GM12891 (cell line): ENCODE data around the gene PTPRD.

Experiments
- DNase-seq: peaks from one replicate; pipeline ENCODE4 v3.0.0; 2011; ENCODE audit warnings: low spot score; ENCODE audit not compliant: insufficient read length
- FAIRE-seq: peaks from 2 replicates; lab custom pipeline; 2011; peaks lifted over from hg19 to GRCh38; lab: Jason Lieb, UNC
- PAX5 ChIP-seq: IDR thresholded peaks from 2 replicates; pipeline ENCODE4 v1.6.1; 2011; ENCODE audit warnings: low read length, moderate library complexity, mild to moderate bottlenecking; ENCODE audit not compliant: insufficient read depth, severe bottlenecking
- POLR2A ChIP-seq: IDR thresholded peaks from 2 replicates; pipeline ENCODE4 v1.6.1; 2011; ENCODE audit warnings: low read depth, low read length, control low read depth
- POLR2AphosphoS5 ChIP-seq: IDR thresholded peaks from 2 replicates; pipeline ENCODE4 v1.6.1; 2011; ENCODE audit warnings: low read depth, low read length, control low read depth
- POU2F2 ChIP-seq: IDR thresholded peaks from 2 replicates; pipeline ENCODE4 v1.6.1; 2011; ENCODE audit warnings: low read depth, mild to moderate bottlenecking, control low read depth, low read length, moderate library complexity
- SPI1 ChIP-seq: IDR thresholded peaks from 2 replicates; pipeline ENCODE4 v1.6.1; 2011; ENCODE audit warnings: low read depth, low read length, control low read depth
- TAF1 ChIP-seq: IDR thresholded peaks from 2 replicates; pipeline ENCODE4 v1.6.1; 2011; ENCODE audit warnings: low read depth, low read length, control low read depth

PTPRD gene

GRCh38 chr9:9913276-9913832, 699.4 kb downstream of the PTPRD start:
- no peak for DNase-seq
- TF ChIP-seq PAX5 (no peak), POU2F2 (no peak), POLR2A (no peak)
- no peak for FAIRE-seq

GRCh38 chr9:9912459-9912858, 700.3 kb downstream of the PTPRD start:
- no peak for FAIRE-seq

GRCh38 chr9:9905736-9906135, 707.1 kb downstream of the PTPRD start:
- DNase-seq: no peak
- FAIRE-seq: no peak
- TF ChIP-seq TAF1: no peak
- TF ChIP-seq POLR2AphosphoS5: no peak
- no peak for TF ChIP-seq POLR2A
- no peak for TF ChIP-seq POU2F2
- no peak for TF ChIP-seq SPI1
- no peak for TF ChIP-seq PAX5

More at GRCh38 chr9:9912459-9912858, 700.3 kb downstream of the PTPRD start:
- no peak for DNase-seq
- no peak for TF ChIP-seq SPI1
- TF ChIP-seq PAX5: no peak
- TF ChIP-seq POLR2AphosphoS5: no peak
- TF ChIP-seq POU2F2: no peak
- TF ChIP-seq TAF1: no peak
- no peak for TF ChIP-seq POLR2A

GRCh38 chr9:9904041-9904440, 708.8 kb downstream of the PTPRD start:
- TF ChIP-seq SPI1 (no peak), POLR2A (no peak), PAX5 (no peak), TAF1 (no peak), POU2F2 (no peak), POLR2AphosphoS5 (no peak)
- FAIRE-seq (no peak), DNase-seq (no peak)

- DNase-seq (no peak), FAIRE-seq (no peak)
- TF ChIP-seq POLR2A (no peak), PAX5 (no peak), POU2F2 (no peak), POLR2AphosphoS5 (no peak), TAF1 (no peak)
These were observed 711.2 kb downstream of the PTPRD start for GRCh38 chr9:9901624-9902023.

- DNase-seq (no peak), FAIRE-seq (no peak)
- no peak for TF ChIP-seq POLR2AphosphoS5
These were observed 719.0 kb downstream of the PTPRD start for GRCh38 chr9:9893837-9894236.

GRCh38 chr9:9892217-9892616, 720.6 kb downstream of the PTPRD start:
- DNase-seq (no peak), FAIRE-seq (no peak)

GRCh38 chr9:9881692-9882091, 731.1 kb downstream of the PTPRD start:
- DNase-seq (no peak), FAIRE-seq (no peak)
- TF ChIP-seq PAX5: no peak
- no peak for TF ChIP-seq POLR2AphosphoS5
- TF ChIP-seq SPI1: no peak
- no peak for TF ChIP-seq POU2F2
- no peak for TF ChIP-seq TAF1
- no peak for TF ChIP-seq POLR2A

More at GRCh38 chr9:9892217-9892616, 720.6 kb downstream of the PTPRD start:
- no peak for TF ChIP-seq POLR2A
- no peak for TF ChIP-seq POU2F2
- no peak for TF ChIP-seq TAF1
- TF ChIP-seq PAX5: no peak
- TF ChIP-seq POLR2AphosphoS5: no peak
- TF ChIP-seq SPI1: no peak

GRCh38 chr9:9874270-9874669, 738.5 kb downstream of the PTPRD start:
- no peak for FAIRE-seq
- no peak for TF ChIP-seq PAX5
- no peak for TF ChIP-seq POU2F2
- TF ChIP-seq POLR2AphosphoS5: no peak
- no peak for TF ChIP-seq POLR2A
- TF ChIP-seq TAF1: no peak
- no peak for TF ChIP-seq SPI1

GRCh38 chr9:9862235-9862810, 750.5 kb downstream of the PTPRD start:
- FAIRE-seq (no peak), DNase-seq (no peak)
- TF ChIP-seq POU2F2 (no peak), SPI1 (no peak), PAX5 (no peak), POLR2A (no peak), TAF1 (no peak), POLR2AphosphoS5 (no peak)

More at GRCh38 chr9:9874270-9874669, 738.5 kb downstream of the PTPRD start:
- no peak for DNase-seq
